Activated naive CD8-positive, alpha-beta T cell treated with anti-CD3 and anti-CD28 coated beads for 36 hours (primary cell): ENCODE results near the gene FKBP5. TPM values are rescaled to one million over a fixed set of nuclear protein-coding genes. Genes with fewer than 3 reads are reported as not detected.
"Not testable (repeated sequence)": the region's sequence is repeated elsewhere in the genome, so short reads cannot be mapped to it uniquely, and the experiment has no call there.

Source experiments
- DNase-seq: peaks from one replicate; pipeline ENCODE4 v3.0.0; 2021
- H3K27ac Mint-ChIP-seq: one replicate; pipeline ENCODE4 v1.8.0; 2022; ENCODE audit warnings: mild to moderate bottlenecking, moderate library complexity, mixed read lengths
- H3K27me3 Mint-ChIP-seq: one replicate; pipeline ENCODE4 v1.8.0; 2022; ENCODE audit warnings: mild to moderate bottlenecking, mixed read lengths
- H3K36me3 Mint-ChIP-seq: one replicate; pipeline ENCODE4 v1.8.0; 2021; ENCODE audit warnings: mild to moderate bottlenecking, mixed read lengths
- H3K4me1 Mint-ChIP-seq: one replicate; pipeline ENCODE4 v1.8.0; 2021; ENCODE audit warnings: mixed read lengths
- H3K4me3 Mint-ChIP-seq: one replicate; pipeline ENCODE4 v1.8.0; 2022; ENCODE audit warnings: mild to moderate bottlenecking, moderate library complexity, mixed read lengths
- H3K9me3 Mint-ChIP-seq: one replicate; pipeline ENCODE4 v1.8.0; 2022; ENCODE audit warnings: mixed read lengths
- total RNA-seq, 2 experiments: library from RNA; stranded (reverse); gene quantifications; one replicate each; pipeline ENCODE4 v1.2.3, GENCODE V29; 2021

Gene FKBP5
- total RNA-seq, 2 experiments from 2014 or later: 110 TPM

DNA sequence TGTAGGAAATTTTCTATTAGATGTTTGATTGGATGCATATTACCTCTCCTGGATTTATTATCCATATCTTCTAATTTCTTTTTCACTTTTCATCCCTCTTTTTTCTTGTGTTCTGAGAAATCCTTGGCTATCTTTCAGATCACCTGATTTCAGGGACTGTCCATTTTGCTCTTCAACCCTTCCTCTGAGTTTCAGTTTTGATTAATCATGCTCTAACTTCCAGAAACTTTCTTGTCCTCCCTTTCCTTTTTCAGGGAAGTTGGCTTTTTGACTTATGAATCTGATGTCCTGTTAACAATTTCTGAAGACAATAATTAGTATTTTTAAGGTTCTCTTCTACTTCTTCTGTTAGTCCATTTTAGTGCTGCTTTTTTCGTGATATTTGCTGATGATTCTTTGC, 79.1 kb downstream of the FKBP5 start:
- peaks cover 62% of the 10 kb centered on the region for H3K4me1 Mint-ChIP-seq
- H3K9me3 Mint-ChIP-seq: peaks cover 12% of the 10 kb centered on the region
- no peak overlapping the region for H3K4me3 Mint-ChIP-seq
- peaks cover 81% of the 10 kb centered on the region for H3K36me3 Mint-ChIP-seq
- DNase-seq: no peak
- no peak overlapping the region for H3K27ac Mint-ChIP-seq
- H3K27me3 Mint-ChIP-seq: no peaks in the 10 kb centered on the region

DNA sequence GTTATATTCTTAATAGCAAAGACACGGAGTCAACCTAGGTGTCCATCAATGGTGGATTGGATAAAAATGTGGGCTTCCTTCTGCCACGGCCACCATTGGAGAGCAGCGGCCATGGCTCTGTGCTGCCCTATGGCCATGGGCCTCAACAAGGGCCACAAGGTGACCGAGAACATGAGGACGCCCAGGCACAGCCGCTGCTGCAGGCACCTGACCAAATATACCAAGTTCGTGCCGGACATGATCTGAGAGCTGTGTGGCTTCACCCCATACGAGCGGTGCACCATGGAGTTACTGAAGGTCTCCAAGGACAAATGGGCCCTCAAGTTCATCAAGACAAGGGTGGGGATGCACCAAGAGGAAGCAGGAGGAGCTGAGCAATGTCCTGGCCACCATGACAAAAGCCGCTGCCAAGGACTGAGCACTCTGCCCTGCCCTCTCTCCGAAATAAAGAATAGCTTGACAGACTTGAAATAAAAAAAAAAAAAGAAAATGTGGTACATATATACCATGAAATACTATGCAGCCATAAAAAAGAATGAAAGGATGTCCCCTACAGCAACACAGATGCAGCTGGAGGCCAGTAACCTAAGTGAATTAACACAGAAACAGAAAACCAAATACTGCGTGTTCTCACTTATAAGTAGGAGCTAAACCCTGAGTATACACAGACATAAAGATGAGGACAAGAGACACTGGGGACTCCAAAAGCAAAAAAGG, 81.0 kb downstream of the FKBP5 start:
- no peaks in the 10 kb centered on the region for H3K27me3 Mint-ChIP-seq
- H3K9me3 Mint-ChIP-seq: peaks cover 10% of the 10 kb centered on the region
- DNase-seq: no peak
- H3K4me3 Mint-ChIP-seq: no peak overlapping the region
- H3K27ac Mint-ChIP-seq: no peak overlapping the region
- peaks cover 59% of the 10 kb centered on the region for H3K4me1 Mint-ChIP-seq
- peaks cover 73% of the 10 kb centered on the region for H3K36me3 Mint-ChIP-seq

DNA sequence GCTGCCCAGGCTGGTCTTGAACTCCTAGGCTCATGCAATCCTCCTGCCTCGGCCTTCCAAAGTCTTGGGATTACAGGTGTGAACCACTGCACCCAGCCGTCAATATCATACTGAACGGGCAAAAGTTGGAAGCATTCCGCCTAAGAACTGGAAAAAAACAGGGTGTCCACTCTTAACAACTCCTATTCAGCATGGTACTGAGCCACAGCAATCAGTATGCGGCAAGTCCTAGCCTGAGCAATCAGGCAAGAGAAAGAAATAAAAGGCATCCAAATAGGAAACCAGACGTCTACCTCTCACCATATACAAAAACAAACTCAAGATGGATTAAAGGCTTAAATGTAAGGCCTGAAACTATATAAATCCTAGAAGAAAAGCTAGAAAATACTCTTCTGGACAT, 83.1 kb downstream of the FKBP5 start:
- peaks cover 53% of the 10 kb centered on the region for H3K36me3 Mint-ChIP-seq
- H3K27me3 Mint-ChIP-seq: no peaks in the 10 kb centered on the region
- no peak for DNase-seq
- H3K4me1 Mint-ChIP-seq: peaks cover 56% of the 10 kb centered on the region
- H3K4me3 Mint-ChIP-seq: peak overlapping the region; percentile 38
- H3K9me3 Mint-ChIP-seq: peaks cover 3% of the 10 kb centered on the region
- H3K27ac Mint-ChIP-seq: peak overlapping the region; percentile 67

DNA sequence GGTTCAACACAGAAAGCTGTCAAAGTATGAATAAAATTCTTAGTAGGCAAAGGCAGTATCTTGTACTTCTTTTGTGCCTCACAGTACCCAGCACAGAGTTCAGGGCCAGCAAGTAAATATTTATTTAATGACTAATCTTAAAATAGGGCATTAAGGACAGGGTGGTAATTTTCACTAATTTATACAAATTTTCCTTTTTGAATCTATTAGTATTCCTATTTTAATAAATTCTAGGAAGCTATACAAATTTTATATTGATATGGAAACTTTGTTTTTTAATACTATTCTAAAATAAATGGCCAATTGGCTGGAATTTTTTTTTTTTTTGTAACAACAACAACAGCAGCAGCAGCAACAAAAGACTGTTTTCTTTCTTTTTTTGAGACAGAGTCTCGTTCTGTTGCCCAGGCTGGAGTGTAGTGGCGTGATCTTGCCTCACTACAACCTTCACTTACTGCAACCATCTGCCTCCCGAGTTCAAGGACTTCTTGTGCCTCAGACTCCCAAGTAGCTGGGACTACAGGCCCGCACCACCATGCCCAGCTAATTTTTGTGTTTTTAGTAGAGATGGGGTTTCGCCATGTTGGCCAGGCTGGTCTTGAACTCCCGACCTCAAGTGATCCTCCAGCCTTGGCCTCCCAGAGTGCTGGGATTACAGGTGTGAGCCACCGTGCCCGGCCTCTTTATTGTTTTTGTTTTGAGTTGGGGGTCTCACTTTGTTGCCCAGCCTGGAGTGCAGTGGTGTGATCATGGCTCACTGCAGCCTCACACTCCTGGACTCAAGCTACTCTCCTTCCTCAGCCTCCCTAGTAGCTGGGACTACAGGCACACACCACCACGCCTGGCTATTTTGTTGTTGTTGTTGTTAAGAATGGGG, 85.2 kb downstream of the FKBP5 start:
- H3K9me3 Mint-ChIP-seq: peaks cover 3% of the 10 kb centered on the region
- peak overlapping the region; percentile 79 for H3K27ac Mint-ChIP-seq
- H3K27me3 Mint-ChIP-seq: no peaks in the 10 kb centered on the region
- peaks cover 50% of the 10 kb centered on the region for H3K36me3 Mint-ChIP-seq
- peaks cover 58% of the 10 kb centered on the region for H3K4me1 Mint-ChIP-seq
- no peak overlapping the region for H3K4me3 Mint-ChIP-seq
- no peak for DNase-seq

DNA sequence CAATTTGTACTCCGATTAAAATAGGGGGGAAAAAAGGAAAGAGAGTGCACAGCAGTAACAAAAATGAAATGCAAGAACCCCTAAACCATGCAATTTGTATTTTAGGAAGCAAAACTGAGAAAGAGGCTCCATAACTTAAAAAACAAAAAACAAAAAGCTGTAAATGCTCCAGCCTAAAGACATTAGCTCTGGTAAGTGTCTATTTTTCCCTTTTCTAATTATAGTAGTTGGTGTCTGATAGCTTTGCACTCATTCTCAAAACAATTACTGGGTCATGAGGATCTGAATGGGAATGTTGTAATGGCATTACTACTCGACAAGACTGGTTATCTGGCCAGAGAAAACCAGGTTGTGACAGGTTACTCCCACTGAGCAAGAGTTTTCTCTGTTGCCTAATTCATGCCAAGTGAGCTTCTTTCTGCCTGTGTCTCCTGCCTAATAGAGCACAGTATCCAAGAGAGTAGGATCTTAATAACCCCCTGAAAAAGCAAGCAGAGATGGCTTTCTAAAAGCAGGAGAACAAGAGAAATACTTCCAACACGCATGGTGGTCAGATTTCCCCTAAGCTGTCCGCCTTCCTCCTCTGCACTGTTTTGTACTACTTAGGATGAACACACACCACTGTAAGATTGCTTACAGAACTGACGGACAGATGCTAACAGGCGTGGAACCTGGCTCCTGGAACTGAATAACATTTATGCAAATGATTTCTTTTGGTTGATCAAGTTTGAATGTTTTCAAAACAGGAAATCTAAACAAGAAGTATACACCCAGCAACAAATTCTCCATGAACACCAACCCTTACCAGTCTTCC, 86.4 kb downstream of the FKBP5 start:
- Mint-ChIP-seq H3K4me1 (peaks cover 61% of the 10 kb centered on the region), H3K27me3 (no peaks in the 10 kb centered on the region), H3K9me3 (peaks cover 3% of the 10 kb centered on the region), H3K4me3 (peak overlapping the region; percentile 54), H3K27ac (peak overlapping the region; percentile 79), H3K36me3 (peaks cover 42% of the 10 kb centered on the region)
- DNase-seq: no peak

DNA sequence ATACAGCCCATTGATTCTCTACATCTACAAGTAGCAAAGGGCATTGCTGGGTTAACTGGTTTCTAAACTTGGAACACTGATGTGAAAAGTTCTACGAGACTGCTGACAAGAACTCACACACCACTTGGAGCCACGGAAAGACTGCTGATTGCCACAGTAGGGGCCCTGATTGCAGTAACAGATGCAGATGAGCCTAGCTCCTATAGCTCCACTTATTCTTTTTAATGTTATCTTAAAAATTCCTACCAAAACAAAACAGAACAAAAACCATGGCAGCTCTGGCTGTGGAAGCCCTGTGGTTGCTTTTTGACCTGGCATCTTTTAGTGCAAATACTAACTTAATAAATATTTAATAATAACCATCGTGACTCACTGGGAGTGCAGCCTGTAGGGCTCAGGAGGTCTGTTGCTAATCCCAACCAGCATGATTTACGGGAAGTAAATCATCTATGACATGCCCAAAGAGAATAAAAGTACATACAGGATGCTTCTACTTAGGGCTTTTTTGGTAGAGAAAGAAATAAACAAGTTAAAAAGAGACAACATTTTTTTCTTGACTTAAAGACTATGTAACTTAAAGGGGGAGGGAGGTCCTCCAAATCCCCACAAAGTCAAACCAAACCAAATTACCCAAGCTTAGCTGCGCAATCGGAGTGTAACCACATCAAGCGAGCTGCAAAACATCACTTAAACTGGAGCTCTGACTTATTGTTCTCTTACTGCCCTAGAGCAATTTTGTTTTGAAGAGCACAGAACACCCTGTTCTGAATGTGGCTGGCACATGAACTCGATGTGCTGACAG, 87.2 kb downstream of the FKBP5 start:
- Mint-ChIP-seq H3K36me3 (peaks cover 44% of the 10 kb centered on the region), H3K9me3 (peaks cover 3% of the 10 kb centered on the region), H3K27me3 (no peaks in the 10 kb centered on the region), H3K27ac (peak overlapping the region; percentile 79), H3K4me3 (peak overlapping the region; percentile 63), H3K4me1 (peaks cover 69% of the 10 kb centered on the region)
- DNase-seq: peak; percentile 50

DNA sequence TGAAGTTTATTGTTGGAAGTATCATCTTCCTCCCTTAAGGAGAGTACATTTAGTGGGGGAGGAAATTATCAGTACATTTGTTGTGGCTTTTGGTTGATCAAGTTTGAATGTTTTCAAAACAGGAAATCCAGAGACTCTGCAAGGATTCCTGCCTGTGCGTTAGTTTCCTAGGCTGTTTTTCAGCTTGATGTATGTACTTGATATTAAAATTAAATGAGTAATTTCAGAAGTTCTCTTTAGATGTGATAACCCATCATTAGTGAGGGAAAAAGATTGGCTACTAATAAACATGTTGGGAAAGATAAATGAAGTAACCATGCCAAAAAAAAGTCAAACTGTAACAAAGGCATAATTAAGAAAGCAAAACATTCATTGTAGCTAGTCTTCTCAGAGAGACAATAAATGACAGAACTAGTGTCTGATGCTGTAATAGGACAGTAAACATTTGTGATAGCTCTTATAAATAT, 88.0 kb downstream of the FKBP5 start:
- peak overlapping the region; percentile 79 for H3K27ac Mint-ChIP-seq
- H3K9me3 Mint-ChIP-seq: peaks cover 3% of the 10 kb centered on the region
- H3K4me3 Mint-ChIP-seq: peak overlapping the region; percentile 63
- peaks cover 44% of the 10 kb centered on the region for H3K36me3 Mint-ChIP-seq
- no peak for DNase-seq
- no peaks in the 10 kb centered on the region for H3K27me3 Mint-ChIP-seq
- H3K4me1 Mint-ChIP-seq: peaks cover 69% of the 10 kb centered on the region

DNA sequence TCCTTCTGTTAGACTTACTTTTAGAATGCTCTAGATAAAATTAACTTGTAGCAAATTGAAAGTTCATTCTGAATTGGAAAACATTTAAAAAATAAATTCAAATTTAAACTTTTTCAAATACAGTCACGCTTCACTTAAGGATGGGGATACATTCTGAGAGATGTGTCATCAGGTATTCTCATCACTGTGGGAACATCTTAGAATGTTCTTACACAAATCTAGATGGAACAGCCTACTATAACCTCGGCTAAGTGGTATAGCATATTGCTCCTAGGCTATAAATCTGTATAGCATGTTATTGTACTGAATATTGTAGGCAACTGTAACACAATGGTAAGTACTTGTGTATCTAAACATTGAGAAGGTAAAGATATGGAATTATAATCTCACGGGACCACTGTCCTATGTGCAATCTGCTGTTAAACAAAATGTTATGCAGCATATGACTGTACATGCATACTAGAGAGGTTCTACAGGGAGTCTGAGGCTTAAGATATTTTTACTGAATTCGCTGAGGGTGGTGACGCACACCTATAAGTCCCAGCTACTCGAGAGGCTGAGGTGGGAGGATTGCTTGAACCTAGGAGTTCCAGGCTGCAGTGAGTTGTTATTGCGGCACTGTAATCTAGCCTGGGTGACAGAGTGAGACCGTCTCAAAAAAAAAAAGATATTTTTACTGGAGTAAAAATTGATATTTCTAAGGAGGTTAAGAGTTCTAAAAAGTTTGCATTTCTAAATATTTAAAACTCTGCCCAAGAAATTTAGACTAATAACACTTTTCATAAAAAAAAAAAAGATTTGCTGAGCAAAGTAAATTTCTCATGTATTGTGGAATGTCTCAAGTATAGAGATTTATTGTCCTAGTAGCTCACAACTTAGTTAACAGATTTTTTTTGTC, 88.7 kb downstream of the FKBP5 start:
- Mint-ChIP-seq H3K4me1 (peaks cover 72% of the 10 kb centered on the region), H3K27ac (peak overlapping the region; percentile 79), H3K4me3 (peak overlapping the region; percentile 11)

DNA sequence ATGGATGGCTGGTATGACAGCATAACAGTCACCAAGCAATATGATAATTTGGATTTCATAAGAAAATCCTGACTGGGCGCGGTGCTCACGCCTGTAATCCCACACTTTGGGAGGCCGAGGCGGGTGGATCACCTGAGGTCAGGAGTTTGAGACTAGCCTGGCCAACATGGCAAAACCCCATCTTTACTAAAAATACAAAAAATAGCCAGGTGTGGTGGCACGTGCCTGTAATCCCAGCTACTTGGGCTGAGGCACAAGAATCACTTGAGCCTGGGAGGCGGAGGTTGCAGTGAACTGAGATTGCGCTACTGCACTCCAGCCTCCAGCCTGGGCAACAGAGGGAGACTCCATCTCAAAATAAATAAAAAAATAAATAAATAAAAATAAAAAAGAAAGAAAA, 90.1 kb downstream of the FKBP5 start:
- not testable (repeated sequence) for H3K4me3 Mint-ChIP-seq, DNase-seq, H3K9me3 Mint-ChIP-seq, H3K27me3 Mint-ChIP-seq
- Mint-ChIP-seq H3K36me3 (peaks cover 49% of the 10 kb centered on the region), H3K27ac (peak overlapping the region; percentile 36), H3K4me1 (peaks cover 75% of the 10 kb centered on the region)

More for the DNA sequence above, 88.7 kb downstream of the FKBP5 start:
- no peak for DNase-seq
- Mint-ChIP-seq H3K36me3 (peaks cover 46% of the 10 kb centered on the region), H3K27me3 (no peaks in the 10 kb centered on the region), H3K9me3 (peaks cover 3% of the 10 kb centered on the region)

DNA sequence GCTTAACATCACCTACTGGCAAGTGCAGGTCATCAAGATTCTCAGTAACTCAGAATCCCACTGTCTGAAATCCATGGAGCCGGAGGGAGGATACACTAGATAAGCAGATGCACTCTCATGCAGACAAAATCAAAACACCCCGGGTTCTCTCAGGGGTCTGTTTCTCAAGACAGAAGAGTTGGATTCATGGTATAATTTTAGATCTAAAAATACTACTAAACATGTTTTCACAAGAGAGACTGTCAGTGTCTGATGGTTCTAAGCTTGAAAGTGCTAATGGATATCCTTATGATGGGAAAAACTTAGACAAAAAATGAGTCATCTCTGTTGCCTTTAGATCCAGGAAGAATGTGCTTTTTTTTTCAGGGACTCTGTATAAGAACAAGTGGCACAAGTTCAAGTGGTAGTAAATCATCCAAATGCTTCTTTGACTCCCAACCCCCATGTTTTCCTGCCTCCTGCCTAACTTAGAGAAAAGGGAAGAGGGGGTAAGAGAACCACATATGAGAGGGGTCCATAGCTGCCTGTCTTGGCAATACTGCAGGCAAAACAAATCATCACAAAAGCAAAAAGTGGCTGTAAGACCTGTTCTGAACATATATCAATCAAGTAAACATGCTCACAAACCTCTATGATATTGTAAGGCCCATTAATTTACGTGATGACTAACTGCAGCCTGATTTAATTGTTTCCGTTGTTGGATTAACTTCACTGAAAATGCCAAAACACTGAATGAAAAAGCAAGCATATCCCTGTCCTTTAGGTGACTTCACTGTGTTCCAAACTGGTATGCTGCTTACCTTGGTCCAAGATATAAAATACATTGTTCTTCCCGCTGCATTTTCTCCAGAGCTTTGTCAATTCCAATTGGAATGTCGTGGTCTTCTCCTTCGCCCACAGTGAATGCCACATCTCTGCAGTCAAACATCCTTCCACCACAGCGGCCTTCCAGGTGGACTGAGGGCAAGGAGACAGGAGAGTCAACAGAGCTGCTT, 92.0 kb downstream of the FKBP5 start:
- H3K9me3 Mint-ChIP-seq: no peaks in the 10 kb centered on the region
- no peak for DNase-seq
- H3K4me1 Mint-ChIP-seq: peaks cover 77% of the 10 kb centered on the region
- no peaks in the 10 kb centered on the region for H3K27me3 Mint-ChIP-seq
- H3K27ac Mint-ChIP-seq: peak overlapping the region; percentile 85
- no peak overlapping the region for H3K4me3 Mint-ChIP-seq
- peaks cover 61% of the 10 kb centered on the region for H3K36me3 Mint-ChIP-seq

DNA sequence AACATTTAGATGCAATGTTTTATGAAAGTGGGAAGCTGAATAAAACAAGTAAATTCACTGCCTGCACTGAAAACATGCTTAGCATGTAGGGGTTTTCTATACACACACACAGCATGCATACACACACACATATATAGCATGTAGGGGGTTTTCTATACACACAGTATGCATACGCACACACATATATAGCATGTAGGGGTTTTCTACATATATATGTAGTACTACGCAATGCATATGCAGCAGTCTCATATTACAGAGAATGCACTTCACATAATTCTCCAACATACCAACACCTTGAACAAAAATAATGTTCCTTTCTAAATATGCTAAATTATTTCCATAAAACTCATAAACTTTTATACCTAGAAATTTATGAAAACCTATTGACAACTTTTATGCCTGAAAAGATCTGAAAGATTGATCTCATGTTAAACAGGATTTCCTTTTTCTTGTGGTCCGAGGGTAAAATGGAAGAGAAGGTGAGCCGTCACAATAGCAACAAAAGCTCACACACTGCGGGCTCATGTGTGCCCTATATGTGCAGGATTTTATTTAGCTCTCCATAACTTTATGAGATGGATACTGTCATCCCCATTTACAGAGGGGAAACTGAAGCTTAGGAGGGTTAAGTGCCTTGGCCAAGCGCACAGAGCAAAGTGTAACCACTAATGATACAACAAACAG, 94.1 kb downstream of the FKBP5 start:
- DNase-seq: no peak
- Mint-ChIP-seq H3K4me1 (peaks cover 76% of the 10 kb centered on the region), H3K4me3 (no peak overlapping the region), H3K27me3 (no peaks in the 10 kb centered on the region), H3K9me3 (no peaks in the 10 kb centered on the region), H3K27ac (peak overlapping the region; percentile 63), H3K36me3 (peaks cover 68% of the 10 kb centered on the region)

DNA sequence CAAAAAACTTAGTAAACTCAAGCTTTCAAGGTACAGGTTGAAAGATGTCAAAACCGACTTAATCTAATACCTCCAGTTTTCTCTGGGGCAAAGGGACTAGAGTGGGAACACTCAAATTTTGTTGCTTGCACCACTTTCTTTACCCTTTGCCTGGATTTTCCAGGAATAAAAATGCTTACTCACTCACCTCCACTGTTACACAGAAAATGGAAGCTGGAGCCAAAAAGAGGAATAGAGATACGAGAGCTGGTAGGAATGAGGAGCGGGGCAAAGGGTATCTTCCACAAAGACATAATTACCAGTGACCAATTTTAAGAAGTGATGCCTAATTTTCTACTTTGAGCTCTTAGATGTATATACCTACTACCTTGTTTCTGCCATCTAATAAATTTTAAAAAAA, 96.5 kb downstream of the FKBP5 start:
- Mint-ChIP-seq H3K36me3 (peaks cover 74% of the 10 kb centered on the region), H3K9me3 (no peaks in the 10 kb centered on the region), H3K4me3 (no peak overlapping the region), H3K27me3 (no peaks in the 10 kb centered on the region), H3K4me1 (peaks cover 77% of the 10 kb centered on the region), H3K27ac (peak overlapping the region; percentile 48)
- no peak for DNase-seq
